ENCODE data around the gene YPEL1. TPM values are rescaled to one million over a fixed set of nuclear protein-coding genes. Genes with fewer than 3 reads are reported as not detected.

Gene YPEL1
- total and polyA plus RNA-seq, 2 of the 13 experiments (the other 11 are each of a cell fraction or from before 2014, with no cell fraction given) = 0.33 to 2.5 TPM

GRCh38 chr22:21651521-21652009 is 84.0 kb downstream of the YPEL1 start (continued):
- TF ChIP-seq ZNF383 (CRISPR knock-in tag; IDR thresholded peaks at IDR 0.05; ENCODE audit: borderline replicate concordance) (no peak), JUND (CRISPR knock-in tag; IDR thresholded peaks at IDR 0.05) (no peak), HNF1A (IDR thresholded peaks at IDR 0.05; ENCODE audit: low read depth) (no peak), HNF1A (CRISPR knock-in tag; IDR thresholded peaks at IDR 0.05; ENCODE audit: borderline replicate concordance) (no peak; the same call in 1 of the 2 replicates), IRF2 (CRISPR knock-in tag; IDR thresholded peaks at IDR 0.05) (0 out of 2 replicates have a peak, but pooled peaks have one; percentile 14), ZNF562 (CRISPR knock-in tag; IDR thresholded peaks at IDR 0.05; ENCODE audit: borderline replicate concordance) (no peak), ZNF549 (CRISPR knock-in tag; IDR thresholded peaks at IDR 0.05) (0 out of 2 replicates have a peak, but pooled peaks have one; percentile 59), STAT6 (CRISPR knock-in tag; IDR thresholded peaks at IDR 0.05; ENCODE audit: borderline replicate concordance) (no peak), EZH2 (conservative IDR thresholded peaks at IDR 0.05; ENCODE audit: low read depth, low read length) (no peak), GABPB1 (CRISPR knock-in tag; IDR thresholded peaks at IDR 0.05) (no peak), MTF1 (CRISPR knock-in tag; IDR thresholded peaks at IDR 0.05) (no peak), ZNF234 (CRISPR knock-in tag; conservative IDR thresholded peaks at IDR 0.05) (peak; percentile 77; the same call in 1 of the 2 replicates), SRSF1 (optimal IDR thresholded peaks at IDR 0.05; ENCODE audit: low read depth, low read length) (peak; percentile 10), ZNF350 (CRISPR knock-in tag; IDR thresholded peaks at IDR 0.05; ENCODE audit: borderline replicate concordance, low read depth) (no peak), GPBP1L1 (CRISPR knock-in tag; IDR thresholded peaks at IDR 0.05) (no peak), MXI1 (IDR thresholded peaks at IDR 0.05; ENCODE audit: borderline replicate concordance, low read depth, low read length) (no peak), KLF15 (CRISPR knock-in tag; IDR thresholded peaks at IDR 0.05; ENCODE audit: borderline replicate concordance) (no peak), ZNF382 (CRISPR knock-in tag; IDR thresholded peaks at IDR 0.05; ENCODE audit: borderline replicate concordance) (no peak), CENPT (CRISPR knock-in tag; IDR thresholded peaks at IDR 0.05; ENCODE audit: low read depth) (no peak), RBFOX2 (IDR thresholded peaks at IDR 0.05; ENCODE audit: low read depth, low read length) (no peak), ZSCAN12 (CRISPR knock-in tag; IDR thresholded peaks at IDR 0.05) (no peak), SRSF4 (IDR thresholded peaks at IDR 0.05; ENCODE audit: low read depth, low read length, poor library complexity, severe bottlenecking) (no peak)

Measured in HepG2 (cell line).